ENCODE measurements around the gene WIPF3.

WIPF3 gene, protein sequence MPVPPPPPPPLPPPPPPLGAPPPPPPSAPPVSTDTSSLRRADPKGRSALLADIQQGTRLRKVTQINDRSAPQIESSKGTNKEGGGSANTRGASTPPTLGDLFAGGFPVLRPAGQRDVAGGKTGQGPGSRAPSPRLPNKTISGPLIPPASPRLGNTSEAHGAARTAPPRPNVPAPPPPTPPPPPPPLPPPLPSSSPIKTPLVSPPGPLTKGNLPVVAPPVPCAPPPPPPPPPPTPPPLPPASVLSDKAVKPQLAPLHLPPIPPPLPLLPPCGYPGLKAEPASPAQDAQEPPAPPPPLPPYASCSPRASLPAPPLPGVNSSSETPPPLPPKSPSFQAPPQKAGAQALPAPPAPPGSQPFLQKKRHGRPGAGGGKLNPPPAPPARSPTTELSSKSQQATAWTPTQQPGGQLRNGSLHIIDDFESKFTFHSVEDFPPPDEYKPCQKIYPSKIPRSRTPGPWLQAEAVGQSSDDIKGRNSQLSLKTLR

DNA sequence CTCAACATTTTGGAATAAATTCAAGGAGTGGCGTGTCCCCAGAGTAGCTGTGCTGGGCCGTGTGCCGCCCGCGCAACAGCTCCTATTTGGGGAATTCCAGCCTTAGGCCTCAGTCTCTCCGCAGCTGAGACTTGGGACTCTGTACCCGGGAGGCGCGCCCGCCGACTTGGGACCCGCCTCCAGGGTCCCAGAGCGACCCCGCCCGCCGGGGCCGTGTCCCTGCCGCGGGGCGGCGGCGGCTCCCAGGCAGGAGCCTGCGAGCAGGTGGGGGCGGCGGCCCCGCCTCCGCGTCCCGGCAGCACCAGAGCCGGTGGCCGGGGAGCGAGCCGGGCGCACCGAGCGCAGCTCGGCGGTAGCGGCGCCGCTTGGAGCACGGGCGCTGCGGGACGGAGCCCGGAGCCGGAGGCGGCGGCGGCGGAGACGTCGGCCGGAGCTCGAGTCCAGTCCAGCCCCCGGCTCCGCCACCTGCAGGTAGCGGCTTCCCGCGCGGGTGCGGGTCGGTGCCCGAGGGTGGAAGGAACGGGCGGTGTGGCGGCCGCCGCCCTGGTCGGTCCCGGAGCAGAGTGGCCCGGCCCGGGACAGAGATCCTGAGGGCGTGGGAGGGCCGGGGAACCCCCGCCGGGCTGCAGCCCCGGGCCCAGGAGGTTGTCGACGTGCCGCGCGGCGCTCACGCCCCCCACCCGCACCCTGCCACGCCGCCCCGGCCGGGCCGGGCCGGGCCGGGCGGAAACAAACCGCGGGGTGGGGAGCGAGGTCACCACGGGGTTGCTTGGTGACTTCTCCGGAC lies at the start of gene WIPF3:
Gene WIPF3 (plus strand): TSS at position 301 of the 787 bp plus-strand sequence. CDS start 28,217 bp downstream, outside the sequence.
- no peak for DNase-seq

- no peak for DNase-seq
Observed at GRCh38 chr7:29763266-29763665, 43.0 kb upstream of the WIPF3 start.

DNA sequence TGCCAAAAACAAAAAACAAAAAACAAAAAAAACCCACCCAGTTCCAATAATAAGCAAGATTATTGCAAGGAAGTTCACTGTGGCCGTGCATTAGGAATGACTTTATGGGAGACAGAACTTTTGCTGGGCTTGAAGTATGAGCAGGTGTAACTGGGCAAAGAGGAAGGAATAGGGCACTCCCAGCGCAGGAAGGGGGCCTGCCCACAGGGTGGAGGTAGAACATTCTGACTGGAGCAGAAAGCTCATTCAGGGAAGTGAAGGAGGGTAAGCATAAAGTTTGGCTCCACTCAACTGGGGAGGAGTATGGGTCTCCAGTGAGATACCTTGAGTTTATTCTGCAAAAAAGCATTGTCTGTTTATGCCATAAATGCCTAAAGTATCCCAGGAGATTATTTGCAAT lies 42.1 kb upstream of the WIPF3 start:
- DNase-seq: no peak

GRCh38 chr7:29765490-29765889 lies 40.8 kb upstream of the WIPF3 start:
- no peak for DNase-seq

DNA sequence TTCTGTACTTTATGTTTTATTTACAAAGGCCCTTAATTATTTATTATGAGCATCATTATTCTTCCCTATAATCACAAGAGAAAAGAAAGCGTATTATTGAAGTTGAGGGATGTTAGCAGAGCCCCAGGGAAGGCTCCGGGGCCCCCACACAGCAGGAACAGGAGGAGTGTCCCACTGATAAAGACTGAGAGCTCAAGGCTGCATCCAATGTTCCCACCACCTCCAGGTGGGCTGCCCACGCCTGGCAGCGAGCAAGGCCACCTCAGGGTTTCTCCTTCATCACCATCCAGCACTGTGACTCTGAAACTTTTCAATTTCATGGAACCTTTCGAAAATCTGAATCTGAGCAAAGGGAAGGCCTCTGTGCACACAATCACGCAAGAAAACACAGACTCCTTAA lies 35.9 kb upstream of the WIPF3 start:
- no peak for DNase-seq

DNA sequence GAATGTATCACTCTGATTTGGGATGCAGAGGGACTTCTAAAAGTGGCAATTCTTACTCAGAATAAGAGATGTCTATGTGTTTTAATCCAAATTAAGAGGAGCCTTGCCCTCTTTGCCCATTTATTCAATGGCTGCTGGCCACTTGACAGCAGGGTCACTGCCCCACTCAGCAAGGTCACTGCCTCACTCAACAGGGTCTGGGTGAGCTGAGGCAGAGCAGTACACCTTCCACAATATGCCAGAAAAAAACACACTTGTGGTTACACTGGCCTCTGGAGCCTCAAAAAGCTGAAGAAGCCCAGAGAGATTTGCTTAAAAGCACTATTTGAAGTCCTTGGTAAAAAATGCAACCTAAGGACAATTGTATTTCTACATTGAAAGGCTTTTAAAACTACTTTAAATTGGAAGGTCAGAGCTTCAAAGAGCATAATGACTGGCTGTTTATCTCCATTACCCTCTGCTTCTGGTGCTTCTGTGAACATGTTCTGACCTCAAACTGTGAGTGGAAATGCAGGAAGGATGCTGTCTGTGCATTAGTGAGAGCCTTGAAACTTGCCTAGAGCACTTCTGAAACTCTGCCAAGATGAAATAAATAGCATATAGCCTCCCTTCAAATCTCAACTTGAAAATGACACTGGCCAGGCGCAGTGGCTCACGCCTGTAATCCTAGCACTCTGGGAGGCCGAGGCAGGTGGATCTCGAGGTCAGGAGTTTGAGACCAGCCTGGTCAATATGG lies 35.1 kb upstream of the WIPF3 start:
- DNase-seq: no peak

GRCh38 chr7:29779017-29779416 lies 27.3 kb upstream of the WIPF3 start:
- DNase-seq: no peak

GRCh38 chr7:29780346-29780745 lies 26.0 kb upstream of the WIPF3 start:
- DNase-seq: no peak

DNA sequence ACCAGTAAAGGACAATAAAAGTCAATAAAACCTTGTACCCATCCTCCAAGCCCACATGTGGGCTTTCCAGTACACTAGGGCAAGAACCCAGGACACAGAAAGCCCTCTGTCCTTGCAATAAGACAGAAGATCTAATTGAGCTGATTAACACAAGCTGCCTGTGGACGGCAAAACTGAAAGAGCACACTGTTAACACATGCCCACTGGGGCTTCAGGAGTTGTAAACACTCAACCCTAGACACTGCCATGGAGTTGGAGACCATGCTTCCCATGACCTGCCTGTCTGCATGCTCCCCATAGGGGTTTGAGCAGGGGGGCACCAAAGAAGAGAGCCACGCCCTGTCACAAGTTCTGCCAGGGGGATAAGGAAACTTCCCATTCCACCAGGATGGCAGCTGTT lies 22.6 kb upstream of the WIPF3 start:
- DNase-seq: no peak

DNA sequence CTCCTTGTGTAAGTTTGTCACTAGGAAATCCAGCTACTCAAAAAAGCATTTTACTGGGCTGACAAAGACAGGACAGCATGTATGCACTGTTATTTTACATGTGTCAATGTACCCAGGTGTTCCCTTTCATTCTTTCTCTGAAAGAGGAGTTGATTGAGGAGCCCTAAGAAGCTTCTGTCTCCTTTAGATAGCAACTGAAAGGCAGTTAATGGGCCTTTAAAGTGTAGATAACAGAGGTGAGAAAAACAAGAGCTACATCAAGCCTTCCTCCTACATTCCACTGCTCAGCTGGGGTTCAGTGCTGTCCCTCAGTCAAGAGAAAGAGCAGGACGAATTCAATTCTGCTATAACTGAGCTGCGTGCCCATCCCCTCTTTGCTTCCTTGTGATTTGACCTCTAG lies 12.8 kb upstream of the WIPF3 start:
- no peak for DNase-seq

DNA sequence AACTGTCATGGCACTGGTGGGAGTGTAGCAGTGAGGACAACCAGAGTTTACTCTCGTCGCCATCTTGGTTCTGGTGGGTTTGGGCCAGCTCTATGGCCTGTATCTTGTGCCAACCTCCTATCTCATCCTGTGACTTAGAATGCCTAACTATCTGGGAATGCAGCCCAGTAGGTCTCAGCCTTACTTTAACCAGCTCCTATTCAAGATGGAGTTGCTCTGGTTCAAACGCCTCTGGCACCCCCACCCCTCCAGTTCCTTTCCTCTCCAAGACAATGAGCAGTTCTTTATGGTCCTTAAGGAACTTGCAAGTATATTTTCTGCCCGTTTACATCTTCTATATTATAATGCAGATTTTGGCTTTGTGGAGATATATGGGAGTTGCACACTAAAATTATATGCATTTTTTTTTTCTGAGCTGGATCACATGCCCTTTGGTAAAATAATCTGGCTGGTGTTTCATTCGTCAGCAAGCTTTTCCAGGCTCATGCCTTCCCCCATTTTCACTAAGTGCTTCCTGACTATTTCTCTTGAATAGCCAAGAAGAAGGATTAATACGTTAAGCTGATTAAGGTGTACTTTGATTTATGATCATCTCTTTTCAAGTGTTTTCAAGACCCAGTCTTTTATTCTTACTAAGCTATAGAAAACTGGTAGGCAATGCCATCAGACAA lies 11.2 kb upstream of the WIPF3 start:
- no peak for DNase-seq

GRCh38 chr7:29795696-29796580 lies 10.4 kb upstream of the WIPF3 start:
- DNase-seq: no peak

- DNase-seq: no peak
Observed at GRCh38 chr7:29797112-29797944, 9.0 kb upstream of the WIPF3 start.

DNA sequence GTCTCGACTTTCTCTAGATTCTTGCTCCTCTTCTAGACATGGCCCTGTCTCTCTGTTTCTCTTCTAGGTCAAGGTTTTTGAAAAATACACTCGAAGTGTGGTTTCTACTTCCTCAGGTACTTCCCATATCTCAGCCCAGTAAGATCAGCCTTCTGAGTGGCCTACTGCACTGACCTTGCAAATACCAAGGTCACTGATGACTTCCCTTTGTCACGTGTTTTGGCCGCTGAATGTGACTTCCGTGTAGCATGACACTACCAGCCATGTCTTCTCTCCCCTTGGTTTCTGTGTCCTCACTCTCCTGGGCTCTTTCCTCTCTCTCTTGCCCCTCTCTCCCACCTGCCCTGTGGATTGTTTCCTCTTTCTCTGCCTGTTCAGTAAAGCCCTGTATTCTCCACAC lies 7.9 kb upstream of the WIPF3 start:
- no peak for DNase-seq

DNA sequence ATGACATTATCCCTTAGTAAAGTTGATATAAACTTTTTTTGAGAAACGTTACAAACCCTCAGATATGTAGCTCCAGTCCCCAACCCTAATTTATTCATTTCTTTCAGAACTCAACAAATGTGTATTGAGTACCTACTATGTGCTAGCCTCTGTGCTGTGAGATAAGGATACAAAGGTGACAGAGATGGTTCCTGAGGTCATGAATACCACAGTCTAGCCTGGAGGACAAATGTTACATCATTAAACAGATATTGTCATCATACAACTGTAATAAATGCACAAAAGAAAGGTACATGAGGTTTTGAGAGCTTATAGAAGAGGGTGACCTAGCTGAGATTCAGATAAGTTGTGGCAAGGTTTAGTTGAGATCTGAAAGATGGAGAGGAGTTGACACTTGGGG lies 4.4 kb upstream of the WIPF3 start:
- no peak for DNase-seq

GRCh38 chr7:29805031-29805430 lies 1.3 kb upstream of the WIPF3 start:
- DNase-seq: no peak

GRCh38 chr7:29805886-29806207 lies 461 bp upstream of the WIPF3 start:
- DNase-seq: no peak

DNA sequence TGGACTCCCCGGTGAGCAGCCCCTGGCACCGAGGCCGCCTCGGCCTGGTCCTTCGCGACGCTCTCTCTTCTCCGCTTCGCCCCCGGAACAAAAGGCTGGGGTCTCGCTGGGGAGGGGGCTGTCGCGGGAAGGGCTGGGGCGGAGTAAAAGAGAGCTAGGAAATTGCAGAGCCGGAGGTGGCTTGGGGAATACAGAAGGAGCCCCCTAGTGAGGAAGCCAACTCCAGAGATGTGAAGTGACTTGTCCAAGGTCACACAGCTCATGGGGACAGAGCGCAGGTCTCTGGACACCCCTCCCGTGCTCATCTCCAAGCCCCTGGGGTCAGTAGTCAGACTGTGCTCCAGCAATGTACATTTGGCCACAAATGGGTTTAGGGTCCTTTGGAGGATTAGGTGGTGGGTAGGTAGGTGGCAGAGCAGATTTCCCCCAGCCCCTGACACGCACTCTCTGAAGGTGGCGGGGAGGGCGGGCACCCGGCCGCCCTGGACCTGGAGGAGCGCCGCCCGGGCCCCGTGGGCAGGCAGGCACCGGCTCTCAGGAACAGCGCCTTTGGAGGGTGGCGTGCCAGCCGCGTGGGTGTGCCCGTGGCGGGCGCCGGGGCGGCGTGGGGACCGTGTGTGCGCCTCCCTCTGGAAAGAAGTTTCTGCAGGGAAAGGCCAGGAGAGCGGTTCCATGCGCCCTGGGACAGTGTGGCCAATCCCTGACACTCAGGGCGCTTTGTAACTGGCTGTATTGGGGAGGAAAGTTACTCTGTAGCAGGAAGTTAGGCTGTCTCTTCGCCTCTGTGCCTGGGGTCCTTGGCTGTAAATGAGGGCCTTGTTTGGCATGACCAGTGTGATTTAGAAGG lies 910 bp downstream of the WIPF3 start:
- no peak for DNase-seq

GRCh38 chr7:29808075-29808801 lies 1.9 kb downstream of the WIPF3 start:
- DNase-seq: no peak
